GM21576 (cell line): Measurements from ENCODE around the gene ECHS1.
A peak's percentile ranks its signal among the peaks of the same experiment; 100 is the strongest.

Experiments used
- ATAC-seq: cut with Tn5 transposase; IDR thresholded peaks from one replicate; pipeline ENCODE4 v1.9.1; 2021; ENCODE audit warnings: mild to moderate bottlenecking, moderate library complexity; ENCODE audit not compliant: unreplicated experiment

Gene ECHS1

GRCh38 chr10:133359554-133359971, 13.6 kb downstream of the ECHS1 start:
- no peak for ATAC-seq

DNA sequence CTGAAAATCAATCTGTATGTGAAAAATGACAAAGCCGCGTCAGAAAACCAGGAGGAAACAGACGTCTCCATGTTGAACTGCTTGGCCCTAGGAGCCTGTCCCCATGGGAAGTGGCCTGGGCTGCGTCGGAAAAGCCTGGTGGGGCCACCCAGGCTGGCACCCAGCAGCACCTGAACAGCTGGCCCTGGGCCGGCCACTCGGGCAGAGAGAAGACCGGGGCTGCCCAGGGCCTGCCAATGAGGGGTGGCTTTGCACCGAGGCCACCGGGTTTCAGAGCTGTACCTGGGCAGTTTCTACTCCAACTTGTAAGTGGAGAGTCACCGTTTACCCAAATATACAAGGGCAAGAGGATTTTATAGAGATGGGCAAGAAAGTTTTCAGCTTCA, 14.2 kb downstream of the ECHS1 start:
- no peak for ATAC-seq

- no peak for ATAC-seq
Observed at GRCh38 chr10:133358162-133358924, 14.8 kb downstream of the ECHS1 start.

- ATAC-seq = peak; percentile 57
Observed at GRCh38 chr10:133357285-133358161, 15.6 kb downstream of the ECHS1 start, which contains the start of gene FUOM. FUOM (minus strand) TSS chr10:133358019; CDS start chr10:133358007, 12 bp downstream.

GRCh38 chr10:133356549-133357284, 16.4 kb downstream of the ECHS1 start:
- ATAC-seq = no peak

DNA sequence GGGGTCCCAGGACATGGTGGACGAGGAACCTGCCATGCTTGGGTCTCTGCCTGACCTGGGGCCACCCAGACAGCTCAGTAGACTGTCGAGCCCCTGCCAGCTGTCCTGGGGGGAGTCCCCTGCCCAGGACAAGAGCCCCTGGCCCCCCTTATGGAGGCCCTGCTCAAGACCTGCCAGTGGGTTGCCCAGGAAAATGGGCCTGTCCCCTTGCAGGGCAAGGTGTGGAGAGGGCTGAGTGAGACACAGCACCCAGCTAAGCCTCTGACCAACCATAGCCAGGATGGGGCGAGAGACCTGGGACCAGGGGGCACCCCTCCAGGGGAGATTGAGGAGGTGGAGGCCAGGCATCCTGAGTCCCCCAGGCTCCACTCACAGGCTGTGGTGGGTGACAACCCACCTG, 17.2 kb downstream of the ECHS1 start:
- no peak for ATAC-seq

GRCh38 chr10:133355266-133355665, 17.9 kb downstream of the ECHS1 start:
- no peak for ATAC-seq

DNA sequence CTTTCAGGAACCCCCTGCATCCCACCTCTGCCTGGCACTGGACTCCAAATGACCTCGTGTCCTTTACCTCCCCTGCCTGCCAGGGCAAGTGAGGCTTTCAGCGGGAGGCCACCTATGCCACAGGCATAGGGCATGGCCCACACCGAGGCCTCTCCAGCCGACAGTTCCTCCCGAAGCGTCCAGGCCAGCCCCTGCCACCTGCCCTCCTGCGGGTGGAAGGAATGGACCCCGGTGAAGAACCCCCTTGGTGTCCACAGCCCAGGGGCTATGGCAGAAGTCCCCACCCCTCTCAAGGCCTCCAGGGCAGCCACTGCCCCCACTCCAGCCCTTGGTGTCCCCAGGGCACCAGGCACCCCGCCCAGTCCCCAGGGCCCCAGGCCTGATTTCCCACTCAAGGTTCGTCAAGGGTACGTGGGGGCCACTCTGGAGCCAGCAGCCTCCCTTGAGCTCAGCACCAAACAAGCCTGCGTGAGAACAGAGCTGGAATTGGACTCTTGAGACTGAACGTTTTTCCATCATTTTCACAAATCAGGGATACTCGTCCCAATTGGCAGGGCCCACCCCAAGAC, 18.4 kb downstream of the ECHS1 start:
- ATAC-seq = no peak

GRCh38 chr10:133353988-133354605, 19.1 kb downstream of the ECHS1 start:
- ATAC-seq = no peak

DNA sequence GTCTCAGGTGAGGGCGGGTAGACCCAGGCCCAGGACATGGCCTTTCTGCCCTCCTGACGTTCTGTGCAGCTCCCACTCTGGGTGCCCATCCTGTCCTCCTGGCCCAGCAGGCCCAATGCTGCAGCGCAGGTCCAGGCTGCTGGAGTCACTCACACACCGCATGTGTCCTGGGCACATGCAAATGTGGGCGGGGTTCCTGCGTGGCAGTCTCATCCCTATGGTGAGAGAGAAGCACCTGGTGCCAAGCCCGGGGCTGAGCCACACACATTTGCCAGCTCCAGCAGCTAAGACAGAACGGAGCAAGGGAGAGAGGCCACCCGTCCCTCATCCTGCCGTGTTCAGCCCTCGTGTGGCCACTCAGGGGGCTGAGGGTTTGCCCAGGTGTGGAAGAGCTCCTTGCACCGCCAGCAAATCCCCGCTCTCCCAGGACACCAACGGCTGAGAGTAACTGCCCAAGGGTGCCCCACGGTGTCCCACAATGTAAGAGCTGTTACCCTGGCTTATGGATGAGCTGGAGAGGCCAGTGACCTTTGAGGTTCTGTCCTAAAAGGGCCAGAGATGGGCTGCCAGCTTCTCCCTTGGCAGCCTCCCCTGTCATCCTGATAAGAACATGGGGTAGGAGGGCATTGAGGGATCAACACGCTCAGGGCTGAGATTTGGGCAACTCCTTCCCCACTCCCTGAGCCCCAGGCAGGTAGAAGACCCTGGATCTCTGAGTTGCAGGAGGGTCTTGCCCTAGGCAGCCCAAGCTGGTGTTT, 19.8 kb downstream of the ECHS1 start:
- ATAC-seq = no peak

DNA sequence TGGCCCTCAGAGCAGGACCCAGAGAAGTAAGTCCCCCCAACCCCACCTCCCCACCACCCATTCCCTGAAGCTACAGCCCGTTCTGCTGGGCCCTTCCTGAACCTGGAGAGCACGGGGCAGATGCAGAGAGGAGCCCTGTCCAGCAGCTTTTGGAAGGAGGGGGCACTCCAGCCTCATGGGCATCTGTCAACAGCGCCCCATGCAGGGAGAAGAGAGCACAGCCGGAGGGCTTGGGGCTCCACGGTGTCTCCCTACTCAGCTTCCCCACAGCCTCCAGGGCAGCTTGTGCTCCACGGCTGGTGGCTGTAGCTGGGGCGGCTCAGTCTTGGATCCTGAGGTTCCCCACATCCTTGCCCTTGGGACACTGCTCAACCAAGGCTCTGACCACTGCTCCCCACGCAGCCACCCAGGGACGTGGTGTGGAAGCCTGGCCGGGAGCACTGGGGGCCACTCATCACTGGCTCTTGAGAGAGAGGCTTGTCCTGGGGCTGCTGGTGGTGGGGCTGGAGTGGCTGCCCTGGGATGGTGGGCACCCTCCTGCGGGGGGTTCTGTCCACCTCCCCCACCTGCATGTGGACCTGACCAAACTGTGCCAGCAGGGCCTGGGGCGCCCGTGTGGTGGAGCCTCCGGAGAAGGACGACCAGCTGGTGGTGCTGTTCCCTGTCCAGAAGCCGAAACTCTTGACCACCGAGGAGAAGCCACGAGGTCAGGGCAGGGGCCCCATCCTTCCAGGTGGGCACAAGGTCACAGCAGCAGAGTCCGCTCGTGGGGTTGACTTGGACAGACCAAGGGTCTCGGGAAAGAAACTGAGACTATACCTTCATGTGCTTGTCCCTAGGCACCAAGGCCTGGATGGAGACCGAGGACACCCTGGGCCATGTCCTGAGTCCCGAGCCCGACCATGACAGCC, 21.5 kb downstream of the ECHS1 start:
- no peak for ATAC-seq

DNA sequence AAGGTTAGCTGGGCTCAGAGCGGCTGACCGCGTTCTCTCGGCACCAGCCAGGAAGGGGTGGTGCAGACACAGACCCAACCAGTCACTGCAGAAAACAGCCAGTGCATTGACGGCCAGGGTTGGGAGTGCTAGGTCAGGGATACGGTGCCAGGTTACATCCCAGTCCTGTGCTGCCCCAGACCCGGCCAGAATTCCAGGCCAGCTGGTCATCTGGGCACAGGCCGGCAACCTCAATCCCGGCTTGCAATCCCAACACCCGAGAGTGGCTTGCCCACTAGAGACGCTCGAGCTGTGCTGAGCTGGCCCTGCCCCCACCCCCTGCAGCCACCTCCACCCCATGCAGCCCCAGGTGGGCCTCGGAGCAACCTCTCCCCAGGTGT, 22.2 kb downstream of the ECHS1 start:
- no peak for ATAC-seq

- no peak for ATAC-seq
Observed at GRCh38 chr10:133350283-133350949, 22.7 kb downstream of the ECHS1 start.

DNA sequence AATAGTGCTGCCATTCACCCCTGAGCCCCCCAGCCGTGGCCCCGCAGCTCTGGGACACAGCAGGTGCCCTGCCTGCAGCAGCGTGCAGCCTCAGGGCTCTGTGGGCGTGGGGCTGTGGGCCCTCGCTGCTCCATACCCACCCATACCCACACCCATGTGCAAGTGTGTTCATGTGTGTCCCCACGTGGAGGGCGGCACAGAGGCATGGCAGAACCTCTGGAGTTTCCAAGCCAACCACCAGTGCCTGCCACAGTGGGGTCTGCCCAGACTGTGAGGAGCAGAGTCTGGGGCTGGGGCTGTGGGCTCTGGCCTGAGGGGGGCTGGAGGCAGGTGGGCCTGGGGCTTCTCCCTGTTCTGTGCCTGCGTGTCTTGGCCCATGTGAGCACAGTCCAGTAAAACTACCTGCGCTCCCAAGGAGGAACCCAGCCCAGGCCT, 23.6 kb downstream of the ECHS1 start:
- ATAC-seq = no peak

GRCh38 chr10:133349160-133349568, 24.0 kb downstream of the ECHS1 start:
- no peak for ATAC-seq

DNA sequence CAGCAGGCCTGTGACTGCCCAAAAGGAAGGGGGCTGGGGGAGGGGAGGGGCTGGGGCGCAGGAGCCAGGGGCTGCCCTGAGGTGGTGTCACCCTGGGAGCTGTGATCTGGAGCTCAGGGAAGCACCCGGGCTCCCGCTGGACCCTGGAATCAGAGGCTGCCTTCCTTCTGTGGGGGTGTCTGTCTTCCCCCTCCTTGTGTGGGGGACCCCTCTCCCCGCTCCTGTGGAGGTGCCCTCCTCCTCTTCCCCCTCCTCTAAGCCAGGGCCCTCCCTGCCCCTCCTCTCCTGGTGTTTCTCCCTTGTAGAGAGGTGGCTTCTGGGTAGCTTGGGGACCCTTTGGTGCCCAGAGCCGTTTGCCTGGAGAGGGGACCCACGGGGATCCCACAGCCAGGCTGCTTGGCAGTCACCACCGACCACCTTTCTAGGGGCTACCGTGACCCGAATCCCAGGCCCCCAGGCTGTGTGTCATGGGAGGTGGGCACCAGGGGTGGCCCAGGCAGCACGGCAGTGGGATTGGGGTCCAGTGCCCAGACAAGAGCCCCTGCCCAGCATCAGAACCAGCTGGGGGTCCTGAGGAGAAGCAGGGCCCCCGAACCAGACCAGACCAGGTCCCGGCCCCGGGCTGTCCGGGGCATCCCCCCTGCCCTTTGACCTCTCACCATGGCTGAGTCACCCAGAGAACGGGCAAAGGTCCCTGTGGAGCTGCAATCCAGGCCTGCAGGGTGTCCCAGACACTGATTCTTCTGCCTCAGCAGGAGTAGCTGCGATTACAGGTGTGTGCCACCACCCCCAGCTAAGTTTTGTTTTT, 25.2 kb downstream of the ECHS1 start:
- ATAC-seq = no peak

- no peak for ATAC-seq
Observed at GRCh38 chr10:133346413-133346812, 26.7 kb downstream of the ECHS1 start.
